ENCODE measurements around the gene GLT1D1.

DNA sequence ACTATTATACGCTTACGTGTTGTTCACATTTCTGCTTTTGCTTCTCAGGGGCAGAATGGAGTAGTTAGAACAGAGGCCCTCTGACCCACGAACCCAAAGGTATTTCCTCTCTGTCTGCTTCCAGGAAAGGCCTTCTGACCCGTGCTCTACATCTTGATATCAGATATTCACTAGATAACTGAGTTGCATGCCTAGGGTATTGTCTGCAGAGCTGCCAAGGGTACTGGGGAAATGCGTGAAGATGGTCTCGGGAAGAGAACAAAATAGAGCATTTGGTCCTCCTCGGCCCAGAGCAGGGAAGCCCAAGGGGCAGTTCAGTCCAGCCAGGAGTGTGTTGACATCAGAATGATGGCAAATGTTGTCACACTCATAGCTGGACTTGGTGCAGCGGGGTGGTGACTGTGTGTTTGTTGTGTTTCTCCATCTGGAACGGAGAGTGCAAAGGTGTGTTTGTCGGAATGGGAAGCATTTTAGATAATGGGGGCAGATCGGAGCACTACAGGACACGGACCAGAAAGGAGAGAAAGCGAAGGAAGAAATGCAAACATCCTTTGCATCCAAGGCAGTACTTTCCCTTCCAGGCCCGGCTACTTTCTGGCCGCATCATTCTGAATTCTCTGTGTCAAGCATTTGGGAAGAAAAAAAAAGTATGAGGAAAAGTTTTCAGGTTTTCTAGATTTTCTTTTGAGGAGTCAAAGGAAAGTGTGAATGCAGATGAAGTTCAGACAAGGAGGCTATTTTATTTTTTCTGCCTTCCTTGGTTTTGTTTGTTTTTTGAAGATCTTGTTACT lies 8.1 kb downstream of the GLT1D1 start:
- TF ChIP-seq, protein P1, sequence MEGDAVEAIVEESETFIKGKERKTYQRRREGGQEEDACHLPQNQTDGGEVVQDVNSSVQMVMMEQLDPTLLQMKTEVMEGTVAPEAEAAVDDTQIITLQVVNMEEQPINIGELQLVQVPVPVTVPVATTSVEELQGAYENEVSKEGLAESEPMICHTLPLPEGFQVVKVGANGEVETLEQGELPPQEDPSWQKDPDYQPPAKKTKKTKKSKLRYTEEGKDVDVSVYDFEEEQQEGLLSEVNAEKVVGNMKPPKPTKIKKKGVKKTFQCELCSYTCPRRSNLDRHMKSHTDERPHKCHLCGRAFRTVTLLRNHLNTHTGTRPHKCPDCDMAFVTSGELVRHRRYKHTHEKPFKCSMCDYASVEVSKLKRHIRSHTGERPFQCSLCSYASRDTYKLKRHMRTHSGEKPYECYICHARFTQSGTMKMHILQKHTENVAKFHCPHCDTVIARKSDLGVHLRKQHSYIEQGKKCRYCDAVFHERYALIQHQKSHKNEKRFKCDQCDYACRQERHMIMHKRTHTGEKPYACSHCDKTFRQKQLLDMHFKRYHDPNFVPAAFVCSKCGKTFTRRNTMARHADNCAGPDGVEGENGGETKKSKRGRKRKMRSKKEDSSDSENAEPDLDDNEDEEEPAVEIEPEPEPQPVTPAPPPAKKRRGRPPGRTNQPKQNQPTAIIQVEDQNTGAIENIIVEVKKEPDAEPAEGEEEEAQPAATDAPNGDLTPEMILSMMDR (conservative IDR thresholded peaks at IDR 0.05; ENCODE audit: low read depth in 2 of 2): no peak
- no peak for TF ChIP-seq POLR2AphosphoS5 (IDR thresholded peaks at IDR 0.05; ENCODE audit: low read depth)
- TF ChIP-seq, protein P2, sequence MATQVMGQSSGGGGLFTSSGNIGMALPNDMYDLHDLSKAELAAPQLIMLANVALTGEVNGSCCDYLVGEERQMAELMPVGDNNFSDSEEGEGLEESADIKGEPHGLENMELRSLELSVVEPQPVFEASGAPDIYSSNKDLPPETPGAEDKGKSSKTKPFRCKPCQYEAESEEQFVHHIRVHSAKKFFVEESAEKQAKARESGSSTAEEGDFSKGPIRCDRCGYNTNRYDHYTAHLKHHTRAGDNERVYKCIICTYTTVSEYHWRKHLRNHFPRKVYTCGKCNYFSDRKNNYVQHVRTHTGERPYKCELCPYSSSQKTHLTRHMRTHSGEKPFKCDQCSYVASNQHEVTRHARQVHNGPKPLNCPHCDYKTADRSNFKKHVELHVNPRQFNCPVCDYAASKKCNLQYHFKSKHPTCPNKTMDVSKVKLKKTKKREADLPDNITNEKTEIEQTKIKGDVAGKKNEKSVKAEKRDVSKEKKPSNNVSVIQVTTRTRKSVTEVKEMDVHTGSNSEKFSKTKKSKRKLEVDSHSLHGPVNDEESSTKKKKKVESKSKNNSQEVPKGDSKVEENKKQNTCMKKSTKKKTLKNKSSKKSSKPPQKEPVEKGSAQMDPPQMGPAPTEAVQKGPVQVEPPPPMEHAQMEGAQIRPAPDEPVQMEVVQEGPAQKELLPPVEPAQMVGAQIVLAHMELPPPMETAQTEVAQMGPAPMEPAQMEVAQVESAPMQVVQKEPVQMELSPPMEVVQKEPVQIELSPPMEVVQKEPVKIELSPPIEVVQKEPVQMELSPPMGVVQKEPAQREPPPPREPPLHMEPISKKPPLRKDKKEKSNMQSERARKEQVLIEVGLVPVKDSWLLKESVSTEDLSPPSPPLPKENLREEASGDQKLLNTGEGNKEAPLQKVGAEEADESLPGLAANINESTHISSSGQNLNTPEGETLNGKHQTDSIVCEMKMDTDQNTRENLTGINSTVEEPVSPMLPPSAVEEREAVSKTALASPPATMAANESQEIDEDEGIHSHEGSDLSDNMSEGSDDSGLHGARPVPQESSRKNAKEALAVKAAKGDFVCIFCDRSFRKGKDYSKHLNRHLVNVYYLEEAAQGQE (IDR thresholded peaks at IDR 0.05; ENCODE audit: unreplicated experiment): no peak
